CD4-positive, alpha-beta T cell treated with Interferon gamma for 1 hour (primary cell): ENCODE data around the gene CTNNA2.
"Not testable (repeated sequence)": the region's sequence is repeated elsewhere in the genome, so short reads cannot be mapped to it uniquely, and the experiment has no call there.

Experiments
- DNase-seq: peaks from one replicate; pipeline ENCODE4 v3.0.0-alpha.2; 2020

Gene CTNNA2

GRCh38 chr2:80050246-80050645 lies 537.4 kb downstream of the CTNNA2 start:
- DNase-seq: no peak

DNA sequence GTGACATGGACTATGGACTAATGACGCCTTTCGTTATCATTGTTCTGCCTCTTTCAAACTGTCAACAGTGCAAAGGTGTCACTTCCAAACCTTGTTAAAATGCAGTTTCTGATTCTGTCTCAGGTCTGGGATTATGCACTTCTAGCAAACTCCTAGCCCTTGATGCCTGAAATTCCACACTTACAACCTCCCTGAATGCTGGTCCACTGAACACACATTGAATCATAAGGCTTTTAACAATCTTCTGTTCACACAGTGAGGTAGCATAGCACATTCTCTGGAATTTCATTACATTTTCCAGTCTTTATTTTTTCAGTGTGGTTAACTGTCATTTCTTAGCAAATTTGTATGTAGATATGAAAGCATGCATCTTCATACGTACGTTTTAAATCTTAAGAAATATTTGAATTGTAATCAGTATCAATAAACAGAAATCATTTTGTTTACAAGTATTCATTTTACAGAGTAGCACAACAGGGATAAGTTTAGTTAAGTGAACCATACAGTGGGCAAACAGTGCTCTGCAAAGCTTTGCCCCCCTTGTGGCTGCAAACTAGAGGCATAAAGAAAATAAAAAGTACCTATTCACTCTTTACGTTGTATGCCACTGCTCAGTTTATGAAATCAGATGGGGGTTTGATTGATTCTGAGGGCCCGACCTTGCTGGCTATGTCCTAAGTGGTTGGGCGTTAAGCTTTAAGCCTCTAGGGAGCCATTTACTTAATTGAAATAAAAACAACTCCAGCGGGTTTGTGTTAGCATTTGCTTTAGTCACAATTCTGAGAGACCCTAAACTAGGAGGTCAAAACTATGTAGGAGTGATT lies 540.9 kb downstream of the CTNNA2 start:
- no peak for DNase-seq

DNA sequence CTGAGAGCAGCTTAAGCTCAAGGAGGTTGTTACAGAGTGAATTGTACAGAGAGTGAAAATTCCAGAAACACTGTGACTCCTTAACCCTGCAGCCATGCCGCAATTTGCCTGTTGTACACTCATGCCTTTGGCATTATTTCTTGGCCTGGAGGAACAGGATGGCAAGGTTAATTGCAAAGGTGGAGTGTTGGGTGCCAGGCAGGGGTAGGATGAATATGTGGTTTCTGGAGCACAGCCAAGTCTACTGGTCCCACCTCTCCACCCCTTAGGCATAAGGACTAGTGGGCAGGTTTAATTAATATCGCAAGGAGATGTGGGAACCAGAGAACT lies 541.5 kb downstream of the CTNNA2 start:
- no peak for DNase-seq

DNA sequence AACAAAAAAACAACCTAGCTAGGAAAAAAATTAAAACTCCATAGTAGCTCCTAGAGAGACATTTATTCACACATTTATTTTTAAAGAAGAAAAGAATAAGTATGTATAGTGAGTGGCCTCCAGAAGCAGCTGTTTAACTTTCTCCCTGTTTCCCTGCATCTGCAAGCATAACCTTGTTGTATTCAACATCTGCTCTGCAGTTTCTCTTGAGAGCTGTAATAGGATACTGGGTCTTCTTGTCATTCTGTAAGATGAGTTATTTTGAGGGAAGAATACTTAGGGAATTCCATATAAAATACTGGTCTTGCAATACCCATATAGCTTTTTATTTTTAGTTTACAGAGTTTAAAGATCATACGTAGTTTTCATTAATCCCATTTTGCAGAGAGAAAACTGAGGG lies 545.1 kb downstream of the CTNNA2 start:
- DNase-seq: no peak

- no peak for DNase-seq
These were observed 545.7 kb downstream of the CTNNA2 start for GRCh38 chr2:80058562-80058961.

DNA sequence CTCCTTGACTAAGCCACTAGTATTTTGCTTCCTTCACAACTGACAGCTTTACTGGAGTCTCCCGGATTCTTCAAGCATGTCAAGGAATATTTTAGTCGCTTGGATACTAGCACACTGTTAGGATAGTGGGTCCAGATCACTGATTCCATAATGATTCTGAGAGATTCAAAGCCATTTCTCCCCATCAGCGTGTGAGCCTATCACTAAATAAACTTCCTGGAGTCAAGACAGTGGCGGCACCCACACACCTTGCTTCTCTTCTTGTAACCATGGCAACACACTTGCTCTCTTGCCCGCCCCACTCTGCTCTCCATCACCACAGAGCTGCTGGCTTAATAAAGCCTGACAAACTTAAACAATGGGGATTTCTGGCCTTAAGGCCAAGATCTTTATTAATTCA lies 546.6 kb downstream of the CTNNA2 start:
- no peak for DNase-seq

DNA sequence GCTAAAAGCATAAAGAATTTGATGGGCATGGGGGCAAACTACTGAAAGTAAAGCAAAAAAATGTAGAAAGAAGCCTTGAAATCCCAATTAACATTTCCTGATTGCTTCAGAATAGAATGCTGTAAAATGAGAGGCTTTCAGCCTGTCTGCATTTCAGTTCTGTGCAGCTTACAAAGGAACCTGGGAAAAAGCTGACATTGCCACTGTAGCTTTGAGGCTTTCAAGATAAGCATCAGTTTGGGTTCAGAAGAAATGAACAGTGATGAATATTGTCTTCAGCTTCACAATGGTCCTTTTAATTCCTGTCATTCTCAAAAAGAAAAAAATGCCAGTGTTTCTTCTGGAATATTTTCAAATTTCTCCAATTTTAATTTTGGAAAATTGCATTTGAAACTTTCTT lies 549.0 kb downstream of the CTNNA2 start:
- no peak for DNase-seq

DNA sequence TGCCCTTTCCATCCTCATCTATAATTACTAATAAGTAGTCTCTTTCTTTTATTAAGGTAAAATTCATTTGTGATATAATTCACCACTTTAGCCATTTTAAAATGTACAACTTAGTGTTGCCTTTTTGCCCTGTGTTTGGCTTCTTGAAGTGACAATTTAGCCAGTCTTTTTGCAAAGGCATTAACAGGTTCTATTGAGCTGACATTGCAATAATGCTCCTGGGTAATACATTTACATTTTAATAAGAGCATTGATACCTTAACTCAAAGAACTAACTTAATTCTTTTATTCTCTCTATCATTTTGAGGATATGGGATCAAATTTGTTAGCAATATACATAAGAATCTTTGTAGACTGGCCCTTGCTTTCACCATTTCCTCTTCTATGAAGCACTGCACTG lies 549.4 kb downstream of the CTNNA2 start:
- no peak for DNase-seq

- no peak for DNase-seq
These were observed 555.3 kb downstream of the CTNNA2 start for GRCh38 chr2:80068038-80068731.

- no peak for DNase-seq
These were observed 557.7 kb downstream of the CTNNA2 start for GRCh38 chr2:80070587-80070986.

DNA sequence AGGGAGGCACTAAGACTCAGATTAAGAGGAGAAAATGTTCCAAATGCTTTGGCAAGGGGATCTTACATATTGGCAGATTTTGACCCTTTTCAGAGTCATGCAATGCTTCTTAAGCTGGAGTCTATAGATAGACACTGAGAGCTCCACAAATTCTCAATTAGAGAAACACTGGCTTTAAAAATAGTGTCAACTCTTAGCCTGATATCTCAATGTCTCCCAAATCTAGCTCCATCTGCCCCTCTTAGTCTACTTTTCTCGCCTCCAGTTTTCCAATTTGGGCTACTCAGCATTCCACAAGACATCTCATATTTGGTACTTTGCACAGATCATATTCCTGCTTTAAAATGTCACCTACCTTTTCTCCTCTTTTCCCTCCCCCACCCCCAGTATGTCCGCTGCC lies 559.1 kb downstream of the CTNNA2 start:
- DNase-seq: no peak

DNA sequence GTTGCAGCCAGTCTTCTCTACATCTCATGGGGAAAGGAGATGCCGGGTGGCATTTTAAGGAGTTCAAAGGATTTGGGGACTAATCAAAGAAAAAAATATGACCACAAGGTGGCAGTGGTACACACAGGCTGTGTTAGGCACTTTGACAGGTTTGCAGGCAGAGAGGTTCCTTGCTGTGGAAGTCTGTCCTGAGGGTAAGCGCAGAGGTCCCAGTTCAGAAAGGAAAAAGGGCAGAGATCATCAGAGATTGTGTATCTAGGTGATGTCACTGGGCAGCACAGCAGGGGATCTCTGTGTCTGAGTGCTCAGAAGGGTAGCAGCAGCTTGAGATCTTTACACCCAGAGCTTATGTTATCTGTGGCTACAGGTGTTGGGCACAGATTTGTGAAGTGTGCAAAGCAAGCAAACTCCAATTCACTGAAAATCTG lies 560.3 kb downstream of the CTNNA2 start:
- no peak for DNase-seq

GRCh38 chr2:80074321-80075070 lies 561.6 kb downstream of the CTNNA2 start:
- DNase-seq: no peak

- DNase-seq: no peak
These were observed 562.9 kb downstream of the CTNNA2 start for GRCh38 chr2:80075719-80076118.

DNA sequence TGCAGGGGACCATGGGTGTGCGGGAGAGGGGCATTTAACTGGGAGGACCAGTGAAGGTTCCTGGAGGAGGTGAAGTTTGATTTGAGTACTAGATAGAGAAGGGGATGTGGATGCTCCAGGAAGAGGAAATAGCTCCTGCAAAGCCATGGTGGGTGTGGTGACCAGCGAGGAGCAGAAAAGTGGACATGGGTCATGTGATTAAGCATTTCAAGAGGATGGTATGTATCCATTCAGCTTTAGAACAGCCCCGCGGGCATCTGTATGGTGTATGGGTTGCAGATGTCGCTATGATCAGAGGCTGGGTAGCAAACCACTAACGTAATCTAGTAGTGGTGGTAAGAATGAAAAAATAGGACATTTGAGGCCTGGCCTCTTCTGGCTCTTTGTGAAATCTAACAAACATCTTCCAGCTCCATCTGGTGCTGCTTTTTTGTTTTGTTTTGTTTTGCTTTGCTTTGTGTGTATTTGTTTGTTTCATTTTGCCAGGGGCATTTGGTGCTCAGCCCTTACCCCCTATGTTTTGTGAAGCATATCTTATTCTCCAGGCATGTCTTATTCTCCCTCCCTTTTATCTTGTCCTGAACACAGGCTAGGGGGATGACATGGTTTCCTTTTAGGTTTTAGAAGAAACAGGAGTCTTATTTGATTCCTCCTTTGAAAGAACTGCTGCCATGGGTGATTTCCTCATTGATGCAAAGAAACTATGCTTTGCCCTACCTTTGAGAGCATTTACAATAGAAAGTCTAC lies 565.6 kb downstream of the CTNNA2 start:
- DNase-seq: no peak

GRCh38 chr2:80080957-80081356 lies 568.1 kb downstream of the CTNNA2 start:
- DNase-seq: no peak

- no peak for DNase-seq
These were observed 574.0 kb downstream of the CTNNA2 start for GRCh38 chr2:80086831-80087230.

GRCh38 chr2:80091237-80091636 lies 578.4 kb downstream of the CTNNA2 start:
- DNase-seq: no peak

- DNase-seq: no peak
These were observed 579.6 kb downstream of the CTNNA2 start for GRCh38 chr2:80092474-80092873.

GRCh38 chr2:80098503-80098902 lies 585.7 kb downstream of the CTNNA2 start:
- not testable (repeated sequence) for DNase-seq

GRCh38 chr2:80102026-80102425 lies 589.2 kb downstream of the CTNNA2 start:
- DNase-seq: no peak

- DNase-seq: no peak
These were observed 592.3 kb downstream of the CTNNA2 start for GRCh38 chr2:80105015-80105640.

GRCh38 chr2:80111185-80111584 lies 598.3 kb downstream of the CTNNA2 start:
- no peak for DNase-seq
